ENCODE results near the gene GSTP1.

DNA sequence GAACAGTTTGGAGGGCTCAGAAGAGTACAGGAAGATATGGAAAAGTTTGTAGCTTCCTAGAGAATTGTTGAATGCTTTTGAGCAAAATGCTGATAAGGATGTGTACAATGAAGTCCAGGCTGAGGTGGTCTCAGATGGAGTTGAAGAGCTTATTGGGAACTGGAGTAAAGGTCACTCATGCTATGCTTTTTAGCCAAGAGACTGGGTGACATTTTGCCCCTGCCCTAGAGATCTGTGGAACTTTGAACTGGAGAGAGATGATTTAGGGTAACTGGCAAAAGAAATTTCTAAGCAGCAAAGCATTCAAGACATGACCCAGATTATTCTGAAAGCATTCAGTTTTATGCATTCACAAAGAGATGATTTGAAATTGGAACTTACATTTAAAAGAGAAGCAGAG lies 32.5 kb upstream of the GSTP1 start:
- TF ChIP-seq, protein P1, sequence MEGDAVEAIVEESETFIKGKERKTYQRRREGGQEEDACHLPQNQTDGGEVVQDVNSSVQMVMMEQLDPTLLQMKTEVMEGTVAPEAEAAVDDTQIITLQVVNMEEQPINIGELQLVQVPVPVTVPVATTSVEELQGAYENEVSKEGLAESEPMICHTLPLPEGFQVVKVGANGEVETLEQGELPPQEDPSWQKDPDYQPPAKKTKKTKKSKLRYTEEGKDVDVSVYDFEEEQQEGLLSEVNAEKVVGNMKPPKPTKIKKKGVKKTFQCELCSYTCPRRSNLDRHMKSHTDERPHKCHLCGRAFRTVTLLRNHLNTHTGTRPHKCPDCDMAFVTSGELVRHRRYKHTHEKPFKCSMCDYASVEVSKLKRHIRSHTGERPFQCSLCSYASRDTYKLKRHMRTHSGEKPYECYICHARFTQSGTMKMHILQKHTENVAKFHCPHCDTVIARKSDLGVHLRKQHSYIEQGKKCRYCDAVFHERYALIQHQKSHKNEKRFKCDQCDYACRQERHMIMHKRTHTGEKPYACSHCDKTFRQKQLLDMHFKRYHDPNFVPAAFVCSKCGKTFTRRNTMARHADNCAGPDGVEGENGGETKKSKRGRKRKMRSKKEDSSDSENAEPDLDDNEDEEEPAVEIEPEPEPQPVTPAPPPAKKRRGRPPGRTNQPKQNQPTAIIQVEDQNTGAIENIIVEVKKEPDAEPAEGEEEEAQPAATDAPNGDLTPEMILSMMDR (IDR thresholded peaks at IDR 0.05; ENCODE audit: low read depth, low read length, poor library complexity, severe bottlenecking), result no peak
- TF ChIP-seq EZH2phosphoT487 (IDR thresholded peaks at IDR 0.05; ENCODE audit: borderline replicate concordance, low read length), result no peak
